Panc1 (cell line): ENCODE results near the gene ADPRH.

Experiments used
- CTCF ChIP-seq: fragments of 450-650 bp; IDR thresholded peaks from 2 replicates; pipeline ENCODE4 v1.5.1; 2017; ENCODE audit warnings: mild to moderate bottlenecking
- REST ChIP-seq, 2 experiments: IDR thresholded peaks; 2 replicates each; pipeline ENCODE4 v1.6.1; 2011 to 2012; ENCODE audit warnings: low read depth in 2 of 2, control low read depth in 1 of 2, low read length in 1 of 2, mild to moderate bottlenecking in 1 of 2, moderate library complexity in 1 of 2; ENCODE audit not compliant: insufficient read depth in 1 of 2

GRCh38 chr3:119575507-119575906 is 3.8 kb upstream of the ADPRH start:
- no peak for TF ChIP-seq CTCF
- no peak for TF ChIP-seq REST (IDR thresholded peaks at IDR 0.05; ENCODE audit: insufficient read depth in 1 of 2, low read depth in 2 of 2, low read length in 1 of 2)
